PC-9 (cell line): Measurements from ENCODE around the gene C19orf12. TPM values are rescaled to one million over a fixed set of nuclear protein-coding genes. Genes with fewer than 3 reads are reported as not detected.

Experiments used
- BruUV-seq: library from RNA; stranded (reverse); fragments of 400-500 nt; replicated peaks from 2 replicates; lab custom pipeline; 2021; lab: Mats Ljungman, UMichigan
- CTCF ChIA-PET: fragments of 300-600 bp; sonication (Branson Sonifier 250); formaldehyde crosslinking; loops from one replicate; lab custom pipeline; 2022; ENCODE audit warnings: antibody characterized with exemption; lab: Charles Lee
- POLR2A ChIA-PET: fragments of 300-600 bp; sonication (Branson Sonifier 250); formaldehyde crosslinking; loops from one replicate; lab custom pipeline; 2022; ENCODE audit warnings: antibody characterized with exemption; ENCODE audit not compliant: unreplicated experiment; lab: Charles Lee
- DNase-seq, 2 experiments: peaks; one replicate each; pipeline versions ENCODE4 v3.0.0 to v3.0.0-alpha.2; 2015 to 2022; ENCODE audit warnings: mixed read lengths in 1 of 2
- H2AFZ ChIP-seq: fragments of 200-600 bp; sonication (generic); 2 replicates; pipeline ENCODE4 v1.8.1; 2017; ENCODE audit warnings: antibody characterized with exemption
- H3F3A ChIP-seq: fragments of 200-600 bp; sonication (generic); 2 replicates; pipeline ENCODE4 v1.8.1; 2017; ENCODE audit warnings: antibody characterized with exemption, mild to moderate bottlenecking, low read depth; ENCODE audit not compliant: insufficient read depth
- H3K27ac ChIP-seq: fragments of 200-600 bp; sonication (generic); 2 replicates; pipeline ENCODE4 v1.6.1; 2016; ENCODE audit warnings: mixed run types
- H3K27me3 ChIP-seq: fragments of 200-600 bp; sonication (generic); 2 replicates; pipeline ENCODE4 v1.6.1; 2016; ENCODE audit warnings: low read depth, mixed run types; ENCODE audit not compliant: insufficient read depth
- H3K36me3 ChIP-seq: fragments of 200-600 bp; sonication (generic); 2 replicates; pipeline ENCODE4 v1.6.1; 2016; ENCODE audit warnings: low read depth, mixed run types
- H3K4me1 ChIP-seq: fragments of 200-600 bp; sonication (generic); replicated peaks from 2 replicates; pipeline ENCODE4 v1.6.1; 2016; ENCODE audit warnings: mixed run types; ENCODE audit not compliant: insufficient read depth
- H3K4me2 ChIP-seq: fragments of 200-600 bp; sonication (generic); 2 replicates; pipeline ENCODE4 v1.6.1; 2017; ENCODE audit warnings: mixed run types
- H3K4me3 ChIP-seq: fragments of 200-600 bp; sonication (generic); 2 replicates; pipeline ENCODE4 v1.6.1; 2016; ENCODE audit warnings: mixed run types
- H3K79me2 ChIP-seq: fragments of 200-600 bp; sonication (generic); 2 replicates; pipeline ENCODE4 v1.6.1; 2017; ENCODE audit warnings: low read depth, mixed run types
- H3K9me2 ChIP-seq: fragments of 200-600 bp; sonication (generic); 2 replicates; pipeline ENCODE4 v1.8.1; 2017; ENCODE audit warnings: mild to moderate bottlenecking; ENCODE audit not compliant: insufficient read depth
- H3K9me3 ChIP-seq: fragments of 200-600 bp; sonication (generic); 2 replicates; pipeline ENCODE4 v1.8.1; 2016; ENCODE audit warnings: low read depth; ENCODE audit not compliant: insufficient read depth
- H4K20me1 ChIP-seq: fragments of 200-600 bp; sonication (generic); 2 replicates; pipeline ENCODE4 v1.8.1; 2017; ENCODE audit not compliant: insufficient read depth
- CTCF ChIP-seq: fragments of 200-600 bp; sonication (generic); conservative IDR thresholded peaks from 2 replicates; pipeline ENCODE4 v1.6.1; 2017; ENCODE audit warnings: mixed run types, antibody characterized with exemption, mild to moderate bottlenecking, moderate library complexity
- EZH2 ChIP-seq: fragments of 200-600 bp; sonication (generic); IDR thresholded peaks from 2 replicates; pipeline ENCODE4 v1.8.0; 2017; ENCODE audit warnings: antibody characterized with exemption, low read depth
- intact Hi-C: fragments of 100-400 bp; cut with micrococcal nuclease; formaldehyde crosslinking; loops from one replicate; pipeline ENCODE4 v1.10.0; 2022; ENCODE audit not compliant: unreplicated experiment
- total RNA-seq: library from RNA; stranded (reverse); gene quantifications from 2 replicates; pipeline ENCODE4 v1.2.3, GENCODE V29; 2021

C19orf12 gene
- total RNA-seq, 1 experiment from 2014 or later, result 14.8 TPM

- Histone ChIP-seq H3K27me3 (no peaks in the 10 kb centered on the region), H3F3A (no peaks in the 10 kb centered on the region; the same call in 1 of the 2 replicates), H2AFZ (no peak overlapping the region), H3K27ac (no peak overlapping the region), H4K20me1 (no peaks in the 10 kb centered on the region), H3K4me2 (no peak overlapping the region), H3K4me1 (no peaks in the 10 kb centered on the region), H3K9me3 (no peaks in the 10 kb centered on the region), H3K9me2 (no peaks in the 10 kb centered on the region), H3K79me2 (no peaks in the 10 kb centered on the region), H3K36me3 (no peaks in the 10 kb centered on the region), H3K4me3 (no peak overlapping the region)
- no peak for TF ChIP-seq CTCF
- TF ChIP-seq EZH2, result no peak
- ChIA-PET CTCF (no interaction called here), POLR2A (no interaction called here)
- no TSS peak for BruUV-seq
- intact Hi-C loops, result no loop called here
- DNase-seq, result no peak
Observed at GRCh38 chr19:29708554-29709439, 6.3 kb downstream of the C19orf12 start.

GRCh38 chr19:29706635-29707034 is 8.4 kb downstream of the C19orf12 start:
- no peaks in the 10 kb centered on the region for H3F3A ChIP-seq
- H3K9me3 ChIP-seq, result no peaks in the 10 kb centered on the region
- no peaks in the 10 kb centered on the region for H3K36me3 ChIP-seq
- TF ChIP-seq EZH2, result no peak
- no peak for TF ChIP-seq CTCF
- ChIA-PET CTCF (no interaction called here), POLR2A (no interaction called here)
- H2AFZ ChIP-seq, result no peak overlapping the region
- no peaks in the 10 kb centered on the region for H3K27me3 ChIP-seq
- no peak for DNase-seq
- BruUV-seq, result no TSS peak
- H3K4me1 ChIP-seq, result no peaks in the 10 kb centered on the region
- no peaks in the 10 kb centered on the region for H4K20me1 ChIP-seq
- intact Hi-C loops, result no loop called here
- H3K27ac ChIP-seq, result no peak overlapping the region
- H3K9me2 ChIP-seq, result no peaks in the 10 kb centered on the region
- no peak overlapping the region for H3K4me2 ChIP-seq
- H3K4me3 ChIP-seq, result no peak overlapping the region
- no peaks in the 10 kb centered on the region for H3K79me2 ChIP-seq

GRCh38 chr19:29705706-29706105 is 9.4 kb downstream of the C19orf12 start:
- intact Hi-C loops, result no loop called here
- Histone ChIP-seq H3K4me1 (no peaks in the 10 kb centered on the region), H3K79me2 (no peaks in the 10 kb centered on the region), H3K27me3 (no peaks in the 10 kb centered on the region), H3K27ac (no peak overlapping the region), H3K9me3 (no peaks in the 10 kb centered on the region), H3K9me2 (no peaks in the 10 kb centered on the region), H4K20me1 (no peaks in the 10 kb centered on the region), H3F3A (no peaks in the 10 kb centered on the region), H3K36me3 (no peaks in the 10 kb centered on the region), H3K4me2 (no peak overlapping the region), H2AFZ (no peak overlapping the region), H3K4me3 (no peak overlapping the region)
- TF ChIP-seq CTCF (no peak), EZH2 (no peak)
- DNase-seq, result no peak
- CTCF ChIA-PET, result no interaction called here
- no TSS peak for BruUV-seq
- POLR2A ChIA-PET, result no interaction called here
